ENCODE data around the gene PTPRG.

PTPRG gene

DNA sequence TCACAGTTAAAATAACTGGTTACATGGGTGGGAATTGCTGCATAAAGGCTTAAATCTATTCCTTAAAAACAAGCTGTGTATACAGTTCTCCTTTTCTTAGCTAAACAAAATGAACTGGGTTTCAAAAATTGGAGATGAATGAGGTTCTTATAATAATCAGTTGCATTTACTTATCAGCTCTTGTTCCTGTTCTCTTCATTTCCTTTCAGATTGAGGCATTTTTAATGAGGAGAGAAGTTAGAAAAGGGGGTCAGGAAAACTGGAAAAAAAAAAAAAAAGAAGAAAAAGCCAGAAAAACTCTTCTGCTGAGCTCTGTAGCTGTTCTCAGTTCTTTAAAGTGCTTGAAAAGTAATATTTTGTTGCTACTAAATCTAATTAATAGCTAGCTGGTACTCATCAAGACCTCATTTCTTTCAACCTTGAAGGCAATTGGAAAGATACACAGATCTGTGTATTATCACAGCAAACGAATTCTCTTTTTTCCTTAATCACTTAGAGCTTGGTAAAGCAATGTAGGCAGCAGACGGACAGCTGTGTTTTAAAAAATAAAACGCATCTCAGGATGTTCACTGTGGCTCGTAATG, 32.2 kb downstream of the PTPRG start:
- no peak for TF ChIP-seq YY1 (IDR thresholded peaks at IDR 0.05; ENCODE audit: low read depth)
- TF ChIP-seq NFIC (IDR thresholded peaks at IDR 0.05): no peak
- no peak for TF ChIP-seq TCF12 (IDR thresholded peaks at IDR 0.05; ENCODE audit: low read depth)
- no peak for TF ChIP-seq ZBTB7A (IDR thresholded peaks at IDR 0.05; ENCODE audit: low read depth)
- TF ChIP-seq, protein P1, sequence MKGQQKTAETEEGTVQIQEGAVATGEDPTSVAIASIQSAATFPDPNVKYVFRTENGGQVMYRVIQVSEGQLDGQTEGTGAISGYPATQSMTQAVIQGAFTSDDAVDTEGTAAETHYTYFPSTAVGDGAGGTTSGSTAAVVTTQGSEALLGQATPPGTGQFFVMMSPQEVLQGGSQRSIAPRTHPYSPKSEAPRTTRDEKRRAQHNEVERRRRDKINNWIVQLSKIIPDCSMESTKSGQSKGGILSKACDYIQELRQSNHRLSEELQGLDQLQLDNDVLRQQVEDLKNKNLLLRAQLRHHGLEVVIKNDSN (IDR thresholded peaks at IDR 0.05): no peak
- no peak for TF ChIP-seq TAF1 (IDR thresholded peaks at IDR 0.05; ENCODE audit: low read depth)
- TF ChIP-seq, protein P2, sequence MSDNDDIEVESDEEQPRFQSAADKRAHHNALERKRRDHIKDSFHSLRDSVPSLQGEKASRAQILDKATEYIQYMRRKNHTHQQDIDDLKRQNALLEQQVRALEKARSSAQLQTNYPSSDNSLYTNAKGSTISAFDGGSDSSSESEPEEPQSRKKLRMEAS (IDR thresholded peaks at IDR 0.05): no peak
- TF ChIP-seq TEAD4 (IDR thresholded peaks at IDR 0.05): no peak
- TF ChIP-seq CREB1 (IDR thresholded peaks at IDR 0.05; ENCODE audit: low read depth): no peak
- no peak for TF ChIP-seq EGR1 (IDR thresholded peaks at IDR 0.05)
- no peak for TF ChIP-seq RAD21 (IDR thresholded peaks at IDR 0.05; ENCODE audit: low read depth)
- no peak for TF ChIP-seq CEBPB (IDR thresholded peaks at IDR 0.05)
- TF ChIP-seq, protein P3, sequence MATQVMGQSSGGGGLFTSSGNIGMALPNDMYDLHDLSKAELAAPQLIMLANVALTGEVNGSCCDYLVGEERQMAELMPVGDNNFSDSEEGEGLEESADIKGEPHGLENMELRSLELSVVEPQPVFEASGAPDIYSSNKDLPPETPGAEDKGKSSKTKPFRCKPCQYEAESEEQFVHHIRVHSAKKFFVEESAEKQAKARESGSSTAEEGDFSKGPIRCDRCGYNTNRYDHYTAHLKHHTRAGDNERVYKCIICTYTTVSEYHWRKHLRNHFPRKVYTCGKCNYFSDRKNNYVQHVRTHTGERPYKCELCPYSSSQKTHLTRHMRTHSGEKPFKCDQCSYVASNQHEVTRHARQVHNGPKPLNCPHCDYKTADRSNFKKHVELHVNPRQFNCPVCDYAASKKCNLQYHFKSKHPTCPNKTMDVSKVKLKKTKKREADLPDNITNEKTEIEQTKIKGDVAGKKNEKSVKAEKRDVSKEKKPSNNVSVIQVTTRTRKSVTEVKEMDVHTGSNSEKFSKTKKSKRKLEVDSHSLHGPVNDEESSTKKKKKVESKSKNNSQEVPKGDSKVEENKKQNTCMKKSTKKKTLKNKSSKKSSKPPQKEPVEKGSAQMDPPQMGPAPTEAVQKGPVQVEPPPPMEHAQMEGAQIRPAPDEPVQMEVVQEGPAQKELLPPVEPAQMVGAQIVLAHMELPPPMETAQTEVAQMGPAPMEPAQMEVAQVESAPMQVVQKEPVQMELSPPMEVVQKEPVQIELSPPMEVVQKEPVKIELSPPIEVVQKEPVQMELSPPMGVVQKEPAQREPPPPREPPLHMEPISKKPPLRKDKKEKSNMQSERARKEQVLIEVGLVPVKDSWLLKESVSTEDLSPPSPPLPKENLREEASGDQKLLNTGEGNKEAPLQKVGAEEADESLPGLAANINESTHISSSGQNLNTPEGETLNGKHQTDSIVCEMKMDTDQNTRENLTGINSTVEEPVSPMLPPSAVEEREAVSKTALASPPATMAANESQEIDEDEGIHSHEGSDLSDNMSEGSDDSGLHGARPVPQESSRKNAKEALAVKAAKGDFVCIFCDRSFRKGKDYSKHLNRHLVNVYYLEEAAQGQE (IDR thresholded peaks at IDR 0.05; ENCODE audit: low read depth): no peak
- no peak for TF ChIP-seq FOXM1 (IDR thresholded peaks at IDR 0.05; ENCODE audit: borderline replicate concordance, low read depth)
- TF ChIP-seq EP300 (IDR thresholded peaks at IDR 0.05; ENCODE audit: borderline replicate concordance): no peak

DNA sequence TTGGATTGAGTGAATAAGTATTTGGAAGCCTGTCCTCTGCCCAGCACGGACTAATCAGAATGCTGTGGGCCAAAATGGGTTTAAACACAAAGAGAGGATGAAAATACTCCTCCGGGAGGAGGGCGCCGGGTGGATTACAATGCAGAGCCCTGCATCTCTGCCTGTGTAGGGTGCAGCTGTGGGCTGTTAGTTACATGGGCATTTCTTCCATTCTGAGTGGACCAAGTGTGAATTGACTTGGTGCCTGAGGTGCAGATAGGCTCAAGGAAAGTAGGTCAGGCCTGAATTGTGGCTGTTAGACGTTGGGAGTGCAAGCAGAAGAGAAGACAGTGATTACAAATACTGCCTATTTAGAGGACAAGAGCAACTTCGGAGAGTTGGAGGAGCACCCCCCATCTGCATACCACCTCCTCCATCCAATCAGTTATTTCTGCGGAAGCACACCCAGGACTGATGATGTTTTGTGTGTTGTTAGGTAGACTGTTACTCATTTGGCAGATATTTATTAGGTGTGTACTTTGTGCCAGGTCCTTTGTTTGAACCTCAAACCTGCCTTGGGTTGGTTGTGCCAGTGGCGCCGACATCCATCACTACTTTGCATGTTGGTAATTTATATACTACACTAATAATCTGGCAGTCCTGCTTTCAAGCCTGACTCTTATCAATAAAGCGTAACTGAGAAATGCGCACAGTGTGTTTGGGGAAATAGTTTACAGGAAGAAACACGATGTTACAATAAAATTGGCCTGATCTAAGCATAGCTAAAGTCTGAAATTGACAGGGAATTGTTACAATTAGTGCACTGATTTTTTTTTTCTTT, 33.0 kb downstream of the PTPRG start:
- TF ChIP-seq, protein P1 (IDR thresholded peaks at IDR 0.05): no peak
- TF ChIP-seq, protein P2 (IDR thresholded peaks at IDR 0.05): no peak

DNA sequence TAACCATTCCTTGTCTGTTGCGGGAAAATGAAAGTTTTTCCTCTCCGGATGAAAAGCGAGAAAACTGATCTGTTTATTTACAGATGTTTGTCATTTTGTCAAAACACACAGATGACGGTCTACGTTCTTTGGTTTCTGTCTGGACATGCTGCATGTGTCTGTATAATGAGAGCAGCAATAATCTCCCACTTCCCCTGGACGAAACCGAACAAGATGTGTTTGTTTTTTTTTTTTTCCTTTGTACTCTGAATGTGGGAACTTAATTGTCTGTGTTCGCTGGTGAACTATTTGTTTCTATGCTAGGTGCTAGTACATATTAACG, 33.6 kb downstream of the PTPRG start:
- TF ChIP-seq CREB1 (IDR thresholded peaks at IDR 0.05; ENCODE audit: low read depth) (no peak), CEBPB (IDR thresholded peaks at IDR 0.05) (no peak), TEAD4 (IDR thresholded peaks at IDR 0.05) (no peak), RAD21 (IDR thresholded peaks at IDR 0.05; ENCODE audit: low read depth) (no peak), NFIC (IDR thresholded peaks at IDR 0.05) (no peak), EP300 (IDR thresholded peaks at IDR 0.05; ENCODE audit: borderline replicate concordance) (no peak), EGR1 (IDR thresholded peaks at IDR 0.05) (no peak), TAF1 (IDR thresholded peaks at IDR 0.05; ENCODE audit: low read depth) (no peak), YY1 (IDR thresholded peaks at IDR 0.05; ENCODE audit: low read depth) (no peak), FOXM1 (IDR thresholded peaks at IDR 0.05; ENCODE audit: borderline replicate concordance, low read depth) (no peak), ZBTB7A (IDR thresholded peaks at IDR 0.05; ENCODE audit: low read depth) (no peak), TCF12 (IDR thresholded peaks at IDR 0.05; ENCODE audit: low read depth) (no peak)
- TF ChIP-seq, protein P2 (IDR thresholded peaks at IDR 0.05): no peak
- TF ChIP-seq, protein P3 (IDR thresholded peaks at IDR 0.05; ENCODE audit: low read depth): no peak
- TF ChIP-seq, protein P1 (IDR thresholded peaks at IDR 0.05): no peak

DNA sequence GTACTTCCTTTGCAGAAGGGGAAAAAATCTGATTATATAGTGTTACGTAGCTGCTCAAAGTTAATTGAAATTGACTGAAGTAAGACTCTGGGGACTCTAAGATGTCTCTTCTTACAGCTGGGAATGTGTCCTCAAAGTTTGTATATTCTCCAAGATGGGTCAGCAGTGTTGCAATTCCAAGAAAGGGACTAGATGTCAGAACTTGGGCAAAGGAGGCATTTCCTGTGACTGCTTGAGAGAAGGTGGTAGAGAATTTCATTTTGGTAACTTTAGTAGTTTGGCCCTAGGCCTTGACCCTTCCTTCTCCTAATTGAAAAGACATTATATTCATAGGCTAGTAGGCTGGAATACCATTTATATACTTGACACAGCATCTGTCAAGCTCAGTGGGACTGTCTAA, 33.9 kb downstream of the PTPRG start:
- no peak for TF ChIP-seq ZBTB7A (IDR thresholded peaks at IDR 0.05; ENCODE audit: low read depth)
- no peak for TF ChIP-seq TEAD4 (IDR thresholded peaks at IDR 0.05)
- TF ChIP-seq NFIC (IDR thresholded peaks at IDR 0.05): no peak
- TF ChIP-seq YY1 (IDR thresholded peaks at IDR 0.05; ENCODE audit: low read depth): no peak
- no peak for TF ChIP-seq FOXM1 (IDR thresholded peaks at IDR 0.05; ENCODE audit: borderline replicate concordance, low read depth)
- TF ChIP-seq, protein P1 (IDR thresholded peaks at IDR 0.05): no peak
- TF ChIP-seq CREB1 (IDR thresholded peaks at IDR 0.05; ENCODE audit: low read depth): no peak
